ENCODE results near the gene MDH1B. TPM values are rescaled to one million over a fixed set of nuclear protein-coding genes. Genes with fewer than 3 reads are reported as not detected.
A peak's percentile ranks its signal among the peaks of the same experiment; 100 is the strongest.

The MDH1B gene
- polyA plus RNA-seq, 1 donor from 2014 or later: 11.7 TPM

GRCh38 chr2:206696910-206697309 lies 68.2 kb downstream of the MDH1B start:
- H3K4me3 ChIP-seq (ENCODE audit: low read length): no peak overlapping the region
- H3K27ac ChIP-seq (ENCODE audit: low read length): no peak overlapping the region
- H3K9ac ChIP-seq (ENCODE audit: low read length): no peak overlapping the region
- no peaks in the 10 kb centered on the region for H4K20me1 ChIP-seq (ENCODE audit: insufficient read depth)
- H3F3A ChIP-seq (ENCODE audit: insufficient read depth, low read length, poor library complexity, severe bottlenecking): no peaks in the 10 kb centered on the region
- TF ChIP-seq EP300 (conservative IDR thresholded peaks at IDR 0.05; ENCODE audit: poor library complexity, severe bottlenecking): no peak
- no peak for TF ChIP-seq CTCF (IDR thresholded peaks at IDR 0.05; ENCODE audit: poor library complexity, severe bottlenecking)
- no peak for TF ChIP-seq SMC3 (conservative IDR thresholded peaks at IDR 0.05; ENCODE audit: poor library complexity)
- TF ChIP-seq TAF1 (IDR thresholded peaks at IDR 0.05; ENCODE audit: low read depth): no peak
- TF ChIP-seq MXI1 (conservative IDR thresholded peaks at IDR 0.05; ENCODE audit: poor library complexity, severe bottlenecking): no peak
- TF ChIP-seq POLR2AphosphoS5 (IDR thresholded peaks at IDR 0.05): no peak
- TF ChIP-seq RAD21 (conservative IDR thresholded peaks at IDR 0.05): no peak
- TF ChIP-seq EZH2 (IDR thresholded peaks at IDR 0.05; ENCODE audit: borderline replicate concordance, insufficient read depth, low read length, poor library complexity, severe bottlenecking): no peak
- no peak for TF ChIP-seq REST (IDR thresholded peaks at IDR 0.05; ENCODE audit: borderline replicate concordance)
- no peak overlapping the region for H3K4me2 ChIP-seq (ENCODE audit: low read length)
- H3K36me3 ChIP-seq (ENCODE audit: insufficient read depth, low read length): no peaks in the 10 kb centered on the region
- H3K79me2 ChIP-seq (replicated peaks; ENCODE audit: insufficient read depth, low read length): no peaks in the 10 kb centered on the region
- no peaks in the 10 kb centered on the region for H3K9me3 ChIP-seq (ENCODE audit: low read length)
- no peaks in the 10 kb centered on the region for H3K27me3 ChIP-seq (ENCODE audit: insufficient read depth, low read depth, low read length)
- H2AFZ ChIP-seq (ENCODE audit: low read depth, low read length): no peak overlapping the region
- no peaks in the 10 kb centered on the region for H3K9me2 ChIP-seq (ENCODE audit: insufficient read depth, low read length)

GRCh38 chr2:206693399-206694137 lies 71.6 kb downstream of the MDH1B start:
- no peaks in the 10 kb centered on the region for H3K79me2 ChIP-seq (replicated peaks; ENCODE audit: insufficient read depth, low read length)
- H3F3A ChIP-seq (ENCODE audit: insufficient read depth, low read length, poor library complexity, severe bottlenecking): no peaks in the 10 kb centered on the region
- no peaks in the 10 kb centered on the region for H3K27me3 ChIP-seq (ENCODE audit: insufficient read depth, low read depth, low read length)
- H3K36me3 ChIP-seq (ENCODE audit: insufficient read depth, low read length): no peaks in the 10 kb centered on the region
- H2AFZ ChIP-seq (ENCODE audit: low read depth, low read length): no peak overlapping the region
- H3K9me3 ChIP-seq (ENCODE audit: low read length): no peaks in the 10 kb centered on the region
- H3K4me3 ChIP-seq (ENCODE audit: low read length): no peak overlapping the region
- no peaks in the 10 kb centered on the region for H4K20me1 ChIP-seq (ENCODE audit: insufficient read depth)
- TF ChIP-seq REST (IDR thresholded peaks at IDR 0.05; ENCODE audit: borderline replicate concordance): no peak
- no peak for TF ChIP-seq MXI1 (conservative IDR thresholded peaks at IDR 0.05; ENCODE audit: poor library complexity, severe bottlenecking)
- no peak for TF ChIP-seq POLR2AphosphoS5 (IDR thresholded peaks at IDR 0.05)
- TF ChIP-seq SMC3 (conservative IDR thresholded peaks at IDR 0.05; ENCODE audit: poor library complexity): peak; percentile 87
- peak; percentile 89 for TF ChIP-seq CTCF (IDR thresholded peaks at IDR 0.05; ENCODE audit: poor library complexity, severe bottlenecking)
- TF ChIP-seq EZH2 (IDR thresholded peaks at IDR 0.05; ENCODE audit: borderline replicate concordance, insufficient read depth, low read length, poor library complexity, severe bottlenecking): no peak
- no peak for TF ChIP-seq TAF1 (IDR thresholded peaks at IDR 0.05; ENCODE audit: low read depth)
- no peak for TF ChIP-seq EP300 (conservative IDR thresholded peaks at IDR 0.05; ENCODE audit: poor library complexity, severe bottlenecking)
- TF ChIP-seq RAD21 (conservative IDR thresholded peaks at IDR 0.05): peak; percentile 91
- no peak overlapping the region for H3K27ac ChIP-seq (ENCODE audit: low read length)
- H3K9me2 ChIP-seq (ENCODE audit: insufficient read depth, low read length): no peaks in the 10 kb centered on the region
- H3K4me2 ChIP-seq (ENCODE audit: low read length): no peak overlapping the region
- H3K9ac ChIP-seq (ENCODE audit: low read length): no peak overlapping the region
